Upper lobe of left lung (tissue), 4 donors: ENCODE data around the gene MRTFB.

Source experiments
- CTCF ChIP-seq, 6 experiments: fragments of 450-650 bp in 4 of 6; fragments of 200-600 bp in 2 of 6; sonication (generic) in 2 of 6; IDR thresholded peaks; one replicate each; pipeline ENCODE4 v1.5.1; 2016 to 2019; ENCODE audit warnings: antibody characterized with exemption in 6 of 6
- EP300 ChIP-seq, 4 donors: sonication (generic); formaldehyde crosslinking; IDR thresholded peaks; one replicate each; pipeline ENCODE4 v1.5.1; 2017; ENCODE audit warnings: antibody characterized with exemption in 4 of 4, control low read depth in 2 of 4
- POLR2A ChIP-seq, 4 donors: fragments of 450-650 bp; IDR thresholded peaks; one replicate each; pipeline ENCODE4 v1.5.1; 2016 to 2017; ENCODE audit warnings: antibody characterized with exemption in 4 of 4, mild to moderate bottlenecking in 2 of 4
- POLR2AphosphoS5 ChIP-seq, 2 donors: sonication (generic); formaldehyde crosslinking; IDR thresholded peaks; one replicate each; pipeline ENCODE4 v1.5.1; 2017; ENCODE audit warnings: antibody characterized with exemption in 2 of 2

DNA sequence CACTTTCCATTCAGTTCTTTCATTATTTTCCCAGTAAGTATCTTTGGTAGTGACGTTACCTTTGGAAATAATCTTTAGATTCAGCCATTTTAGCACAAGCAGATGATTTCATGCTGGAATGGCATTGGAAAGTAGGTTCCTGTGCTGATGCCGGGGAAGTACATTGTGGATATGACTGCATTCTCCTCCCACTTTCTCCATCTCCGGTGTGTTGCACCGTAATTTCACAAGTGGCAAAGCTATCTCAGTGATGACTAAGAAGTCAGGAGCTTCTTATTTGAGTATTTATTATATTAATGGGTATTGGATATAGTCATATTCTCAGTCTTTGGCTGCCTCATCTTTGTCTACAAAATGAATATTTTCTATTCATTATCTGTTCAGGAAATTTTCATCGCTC lies 69.8 kb downstream of the MRTFB start:
- TF ChIP-seq POLR2A (IDR thresholded peaks at IDR 0.05), result no peak
- no peak for TF ChIP-seq CTCF (IDR thresholded peaks at IDR 0.05)
- no peak for TF ChIP-seq POLR2AphosphoS5 (IDR thresholded peaks at IDR 0.05)
- no peak for TF ChIP-seq EP300 (IDR thresholded peaks at IDR 0.05)
